ENCODE measurements around the gene NFX1.
A peak's percentile ranks its signal among the peaks of the same experiment; 100 is the strongest.

The NFX1 gene

DNA sequence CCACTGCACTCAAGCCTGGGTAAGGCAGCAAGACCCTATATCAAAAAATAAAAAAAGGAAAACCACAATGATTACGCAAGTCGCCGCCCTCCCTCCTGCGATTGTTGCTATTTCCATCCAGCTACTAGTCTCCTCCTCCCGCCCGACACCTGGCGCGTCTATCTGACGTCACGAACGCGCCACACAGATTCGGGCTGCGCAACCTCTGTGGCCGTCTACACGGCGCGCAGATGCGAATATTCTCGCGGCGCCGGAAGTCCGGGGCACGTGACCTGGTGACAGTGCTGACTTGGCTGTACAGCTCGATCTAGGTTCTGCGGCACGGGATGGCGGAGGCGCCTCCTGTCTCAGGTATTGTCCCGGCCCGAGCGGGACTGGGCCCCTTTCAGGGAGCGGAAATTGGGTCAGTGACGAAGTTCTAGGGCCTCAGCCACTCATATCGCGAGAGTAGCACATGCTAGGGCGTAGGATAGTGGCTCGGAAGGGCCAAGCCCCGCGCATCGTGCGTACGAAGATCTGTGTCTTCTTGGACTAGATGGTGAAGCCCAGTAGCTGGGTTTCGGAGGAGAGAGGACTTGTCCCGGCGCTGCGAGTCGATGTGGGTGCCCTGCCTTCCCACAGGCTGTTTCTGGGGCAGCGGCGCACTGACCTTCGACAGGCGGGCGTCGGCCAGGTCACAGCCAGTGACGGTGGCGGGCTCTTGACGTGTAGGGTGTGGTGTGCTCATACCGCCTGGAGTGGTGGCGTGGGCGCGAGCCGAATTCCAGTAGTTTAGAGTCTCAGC lies at the start of gene NFX1:
TSS of gene NFX1 (plus strand) at position 270 of the 784 bp plus-strand sequence. CDS start at position 327, 57 bp downstream.
- DNase-seq = peak; percentile 98 to 99 (median 99)

DNA sequence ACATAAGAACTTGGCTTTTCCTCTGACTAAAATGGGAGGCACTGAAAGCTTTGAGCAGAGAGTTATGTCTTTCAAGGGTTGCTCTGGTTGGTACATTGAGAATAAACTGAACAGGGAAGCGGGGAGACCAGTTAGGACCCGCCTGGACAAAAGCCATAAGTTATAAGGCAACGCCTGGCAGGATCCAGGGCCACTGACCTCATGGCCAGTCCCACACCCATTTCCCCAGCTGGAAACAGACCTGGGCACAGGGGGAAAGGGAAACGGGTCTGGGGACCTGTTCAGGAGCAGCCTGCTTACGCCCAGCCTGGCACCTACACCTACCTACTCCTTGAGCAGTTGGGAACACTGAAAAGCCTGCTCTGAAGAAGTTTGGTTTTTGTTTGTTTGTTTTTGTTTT lies 49.0 kb upstream of the NFX1 start:
- DNase-seq = no peak

DNA sequence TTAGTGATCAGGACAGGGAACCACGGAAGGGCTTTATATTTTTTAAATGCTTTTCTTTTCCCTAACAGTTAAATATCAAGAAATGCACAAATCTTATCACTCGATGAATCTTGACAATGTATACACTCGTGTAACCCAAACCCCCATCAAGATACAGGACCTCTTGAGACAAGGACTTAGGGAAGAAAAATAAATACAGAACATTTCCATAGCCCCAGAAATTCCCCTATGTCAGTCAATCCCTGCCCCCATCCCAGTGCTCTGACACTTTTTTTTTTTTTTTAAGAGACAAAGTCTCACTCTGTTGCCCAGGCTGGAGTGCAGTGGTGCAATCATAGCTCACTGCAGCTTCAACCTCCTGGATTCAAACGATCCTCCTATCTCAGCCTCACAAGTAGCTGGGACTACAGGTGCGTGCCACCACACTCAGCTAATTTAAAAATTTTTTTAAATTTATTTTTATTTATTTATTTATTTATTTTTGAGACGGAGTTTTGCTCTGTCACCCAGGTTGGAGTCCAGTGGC lies 47.6 kb upstream of the NFX1 start:
- no peak for DNase-seq

DNA sequence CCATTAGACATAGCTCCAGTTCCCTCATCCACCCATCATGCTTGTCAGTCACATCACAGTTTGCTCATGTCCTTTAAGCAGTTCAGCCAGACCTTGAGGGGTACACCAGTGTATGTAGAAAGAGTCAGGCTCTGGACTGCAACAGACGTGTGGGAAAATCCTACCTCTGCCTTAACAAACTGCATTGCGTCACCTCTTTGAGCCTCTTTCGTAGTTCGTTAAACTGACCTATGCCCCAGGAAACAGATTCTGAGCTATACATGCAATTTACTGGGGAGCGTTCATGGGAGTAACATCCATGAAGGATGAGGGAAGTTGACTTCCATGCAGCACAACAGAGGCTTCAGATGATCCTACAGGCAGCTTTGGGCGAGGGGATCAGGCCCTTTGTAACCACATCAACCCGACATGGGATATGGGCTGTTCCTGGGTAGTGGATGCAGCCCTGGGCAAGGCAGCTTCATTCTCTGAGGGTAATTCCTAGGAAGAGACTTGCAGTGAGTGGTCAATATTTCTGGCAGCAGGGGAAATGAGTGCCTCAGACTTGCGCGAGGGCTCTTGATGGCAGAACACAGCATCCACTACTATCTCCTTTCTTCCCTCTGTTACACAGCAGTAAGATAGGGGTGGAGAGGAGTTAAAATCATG lies 46.1 kb upstream of the NFX1 start:
- DNase-seq = peak in 1 of 3 donors; percentile 59

DNA sequence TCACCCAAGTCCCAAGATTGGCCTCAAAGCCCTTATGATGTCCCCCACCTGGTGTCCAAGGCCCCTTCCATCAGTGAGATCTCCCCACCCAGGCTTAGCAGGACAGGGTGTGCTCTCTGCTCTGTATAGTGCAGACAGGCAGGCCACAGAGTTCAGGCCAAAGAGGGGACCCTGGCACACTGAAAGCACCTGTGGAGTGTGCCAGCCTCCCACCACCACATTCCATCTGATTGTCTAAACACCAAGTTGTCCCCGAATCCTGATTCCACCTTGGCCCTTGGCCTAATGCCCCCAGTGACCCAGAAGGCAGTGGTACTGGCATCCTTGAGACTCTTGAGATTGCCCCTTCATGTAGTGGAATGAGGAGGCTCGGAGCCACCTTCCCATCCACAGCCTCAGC lies 45.0 kb upstream of the NFX1 start:
- no peak for DNase-seq

DNA sequence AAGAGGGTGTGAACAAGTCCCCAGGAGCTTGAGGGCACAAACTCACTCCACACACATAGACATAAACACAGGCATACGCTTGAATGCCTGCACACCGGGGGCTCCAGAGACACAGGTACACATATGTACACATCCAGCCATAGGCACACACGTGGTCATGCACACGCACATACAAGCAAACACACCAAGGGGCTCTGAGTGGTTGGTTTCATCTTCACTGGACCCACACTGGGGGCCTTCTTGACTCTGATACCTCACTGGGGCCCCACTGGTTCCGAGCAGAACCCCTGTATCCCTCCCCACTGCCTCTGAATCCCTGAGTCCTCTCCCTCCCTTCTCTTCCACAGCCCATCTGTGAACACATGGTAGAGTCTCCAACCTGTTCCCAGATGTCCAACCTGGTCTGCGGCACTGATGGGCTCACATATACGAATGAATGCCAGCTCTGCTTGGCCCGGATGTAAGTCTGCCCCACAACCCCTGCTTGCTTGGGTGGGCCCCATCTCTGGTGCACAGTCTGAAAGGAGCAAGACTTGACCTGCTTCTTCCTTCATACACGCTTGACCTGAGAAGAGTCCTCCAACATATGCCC lies 44.0 kb upstream of the NFX1 start:
- DNase-seq = no peak

DNA sequence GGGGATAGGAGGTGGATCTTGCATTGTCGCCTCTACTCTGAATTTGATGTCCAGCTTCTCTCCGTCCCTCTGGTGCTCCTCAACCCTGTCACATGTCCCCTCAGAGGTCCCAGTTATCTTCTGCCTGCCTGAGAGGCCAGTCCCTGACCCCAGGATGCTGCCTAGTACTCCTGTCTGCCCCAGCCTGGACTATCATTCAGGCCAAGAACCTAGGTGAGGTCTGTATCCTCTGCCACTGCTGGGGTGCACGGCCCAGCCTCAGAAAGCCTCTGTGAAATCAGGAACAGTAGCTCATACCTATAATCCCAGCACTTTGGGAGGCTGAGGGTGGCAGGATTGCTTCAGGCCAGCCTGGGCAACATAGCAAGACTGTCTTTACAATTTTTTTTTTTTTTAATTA lies 41.7 kb upstream of the NFX1 start:
- DNase-seq = no peak

DNA sequence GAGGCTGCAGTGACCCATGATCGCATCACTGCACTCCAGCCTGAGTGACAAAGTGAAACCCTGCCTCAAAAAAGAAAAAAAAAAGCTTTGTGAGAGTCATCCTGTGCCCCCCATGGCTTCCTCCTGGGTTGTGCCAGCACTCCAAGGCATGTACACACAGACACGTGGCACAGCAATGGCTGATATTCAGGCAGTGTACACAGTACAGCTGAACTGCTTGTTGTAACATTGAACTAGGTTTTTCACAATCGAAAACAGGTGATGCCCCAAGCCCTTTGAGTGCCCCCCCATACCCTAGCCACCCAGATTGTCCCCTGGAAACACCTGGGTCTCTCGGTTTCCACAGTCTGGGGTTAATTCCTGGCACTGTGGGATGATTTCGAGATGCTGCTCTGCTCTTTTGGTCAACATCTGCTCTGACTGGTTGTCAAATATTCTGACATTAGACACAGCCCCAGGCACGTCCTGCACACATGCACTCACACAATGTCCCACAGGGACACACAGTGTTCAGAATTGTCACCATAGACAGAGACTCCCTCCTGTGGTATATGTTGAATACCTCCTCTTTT lies 41.1 kb upstream of the NFX1 start:
- DNase-seq = no peak

DNA sequence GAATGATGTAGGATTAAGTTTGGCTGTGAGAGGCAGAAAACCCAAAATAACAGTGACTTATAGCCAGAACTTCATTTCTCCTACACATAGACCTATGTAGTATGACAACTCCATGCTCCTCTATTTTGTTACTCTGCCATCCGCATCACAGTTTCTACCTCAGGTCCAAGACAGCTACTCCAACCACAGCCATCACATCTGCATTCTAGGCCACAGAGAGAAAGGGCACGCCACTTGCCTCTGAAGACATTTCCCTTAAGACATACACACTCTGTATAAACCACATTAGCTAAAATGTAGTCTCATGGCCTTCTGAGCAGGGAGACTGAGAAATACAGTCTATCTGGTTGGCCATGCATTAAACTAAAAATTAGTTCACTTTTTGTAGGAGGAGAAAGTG lies 40.3 kb upstream of the NFX1 start:
- no peak for DNase-seq

DNA sequence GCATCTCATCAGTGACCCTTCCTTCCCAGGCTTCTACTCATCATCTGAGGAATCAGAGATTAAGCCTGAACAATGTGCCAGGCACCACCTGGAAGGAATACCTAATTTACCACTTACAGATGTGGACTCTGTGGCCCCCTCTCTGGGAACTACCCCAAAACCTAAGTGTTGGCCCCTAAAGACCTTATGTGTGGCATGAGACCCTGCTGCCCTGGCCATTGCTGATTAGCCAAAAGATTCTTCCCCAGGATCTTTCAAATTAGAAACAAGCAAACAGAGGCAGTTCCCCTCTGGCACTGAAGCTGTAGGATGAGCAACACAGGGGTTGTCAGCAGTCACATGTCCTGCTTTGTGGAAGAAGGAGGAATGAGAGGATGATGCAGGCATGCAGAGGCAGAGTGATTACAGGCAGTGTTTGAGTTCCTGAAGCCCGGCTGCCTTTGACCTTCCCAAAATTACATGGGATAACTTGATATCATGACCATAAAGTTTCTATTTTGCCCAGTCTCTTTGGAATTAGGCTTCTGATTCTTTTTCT lies 39.8 kb upstream of the NFX1 start:
- peak; percentile 83 to 86 (median 86) for DNase-seq

DNA sequence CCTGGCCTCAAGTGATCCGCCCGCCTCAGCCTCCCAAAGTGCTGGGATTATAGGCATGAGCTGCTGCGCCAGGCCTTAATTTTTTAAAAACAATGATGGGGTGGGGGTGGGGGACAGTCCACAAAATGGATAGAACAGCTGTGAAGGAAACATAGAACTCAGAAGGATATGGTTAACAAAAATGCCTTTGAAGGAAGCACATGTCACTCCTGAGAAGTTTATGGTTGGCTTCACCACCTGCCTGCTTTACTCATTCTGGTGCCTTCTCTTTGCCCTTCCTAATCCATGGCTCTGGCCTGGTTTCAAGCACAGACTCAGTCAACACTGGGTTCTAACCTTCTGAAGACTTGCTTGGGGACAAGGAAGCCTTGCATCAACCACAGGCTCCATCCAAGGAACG lies 36.1 kb upstream of the NFX1 start:
- no peak for DNase-seq

DNA sequence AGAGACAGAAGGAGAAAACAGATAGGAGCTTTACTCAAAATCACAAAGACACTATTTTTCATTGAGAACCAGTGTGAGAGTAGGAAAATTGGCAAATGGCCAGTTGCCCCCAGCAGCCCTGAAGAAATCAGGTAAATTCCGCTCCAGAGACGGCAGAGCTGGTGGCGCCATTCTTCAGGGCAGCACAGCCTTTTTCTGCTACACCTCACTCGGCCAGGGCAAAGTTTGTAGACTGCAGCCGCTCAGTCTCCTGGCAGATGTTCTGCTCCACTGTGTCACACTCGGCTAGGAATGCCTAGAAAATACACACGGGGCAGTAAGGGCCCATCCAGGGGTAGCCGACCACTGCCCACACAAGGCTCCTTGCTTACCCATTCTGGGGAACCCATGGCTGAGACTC lies 35.3 kb upstream of the NFX1 start:
- no peak for DNase-seq

DNA sequence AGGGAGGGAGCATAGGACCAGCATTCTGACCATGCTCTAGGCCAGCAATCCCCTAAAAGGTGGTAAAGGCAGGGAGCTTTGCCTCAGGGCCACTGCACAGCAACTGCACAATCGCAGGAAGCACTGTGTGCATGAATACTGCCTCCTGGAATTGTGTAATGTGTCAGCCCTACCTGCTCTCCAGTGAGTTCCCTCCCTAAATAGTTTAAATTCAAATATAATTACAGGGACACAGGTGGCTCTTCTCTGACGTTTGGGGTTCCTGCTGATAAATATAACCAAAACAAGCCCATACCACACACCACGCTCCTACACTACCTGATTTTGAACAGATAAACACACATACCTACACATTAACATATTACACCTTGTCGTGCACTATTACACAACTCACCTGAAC lies 34.8 kb upstream of the NFX1 start:
- no peak for DNase-seq

DNA sequence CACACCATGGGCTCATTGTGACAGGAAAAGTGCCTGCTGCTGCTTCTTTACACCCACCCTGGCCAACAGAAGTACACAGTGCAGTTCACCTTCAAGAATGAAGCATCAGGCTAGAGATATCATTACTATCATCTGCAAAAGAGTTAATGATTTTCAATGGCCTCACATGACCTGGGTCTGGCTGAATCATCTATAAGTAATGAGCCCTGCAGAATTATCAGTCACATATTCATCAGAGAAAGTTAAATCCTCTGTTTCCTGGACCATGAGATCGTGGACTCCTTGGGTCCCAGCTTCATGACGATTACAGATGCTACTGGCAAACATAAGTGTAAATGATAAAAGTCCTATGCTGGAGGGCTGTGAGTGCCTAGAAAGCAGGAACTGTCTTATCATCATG lies 34.1 kb upstream of the NFX1 start:
- no peak for DNase-seq

DNA sequence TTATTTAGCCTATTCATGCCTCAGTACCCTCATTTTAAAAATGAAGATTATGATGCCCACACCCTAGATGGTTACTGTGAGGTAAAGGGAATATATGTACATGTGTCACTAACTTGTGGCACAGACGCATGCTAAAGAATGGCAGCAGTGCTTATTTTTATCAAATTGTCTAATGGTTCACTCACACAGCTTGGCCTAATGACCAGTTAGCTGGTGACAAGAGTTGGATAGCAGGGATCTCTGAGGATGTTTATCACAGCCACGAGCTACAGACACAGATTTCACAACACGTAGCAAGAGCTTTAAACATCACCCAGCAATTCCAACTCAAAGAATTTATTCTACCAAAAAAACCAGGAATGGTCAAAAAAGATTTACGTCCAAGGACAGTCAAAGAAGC lies 33.0 kb upstream of the NFX1 start:
- no peak for DNase-seq

DNA sequence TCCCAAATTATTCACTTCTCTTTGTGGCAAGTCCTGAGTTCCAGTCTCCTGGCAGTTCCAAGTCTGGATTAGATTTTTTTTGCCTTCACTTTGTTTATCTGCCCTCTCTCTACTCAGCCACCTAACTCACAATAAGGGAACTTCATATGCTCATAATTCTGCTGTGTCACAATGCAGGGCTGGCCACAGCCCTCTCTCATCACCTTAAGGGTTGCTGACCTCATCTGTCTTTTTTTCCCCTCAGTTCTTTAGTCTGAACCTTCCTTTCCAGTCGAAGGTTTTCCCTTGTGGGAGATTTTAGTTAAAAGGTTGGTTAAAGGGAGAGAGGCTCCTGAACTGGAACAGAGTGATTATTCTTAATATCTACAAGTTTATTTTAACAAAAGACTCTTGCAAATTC lies 29.9 kb upstream of the NFX1 start:
- no peak for DNase-seq

DNA sequence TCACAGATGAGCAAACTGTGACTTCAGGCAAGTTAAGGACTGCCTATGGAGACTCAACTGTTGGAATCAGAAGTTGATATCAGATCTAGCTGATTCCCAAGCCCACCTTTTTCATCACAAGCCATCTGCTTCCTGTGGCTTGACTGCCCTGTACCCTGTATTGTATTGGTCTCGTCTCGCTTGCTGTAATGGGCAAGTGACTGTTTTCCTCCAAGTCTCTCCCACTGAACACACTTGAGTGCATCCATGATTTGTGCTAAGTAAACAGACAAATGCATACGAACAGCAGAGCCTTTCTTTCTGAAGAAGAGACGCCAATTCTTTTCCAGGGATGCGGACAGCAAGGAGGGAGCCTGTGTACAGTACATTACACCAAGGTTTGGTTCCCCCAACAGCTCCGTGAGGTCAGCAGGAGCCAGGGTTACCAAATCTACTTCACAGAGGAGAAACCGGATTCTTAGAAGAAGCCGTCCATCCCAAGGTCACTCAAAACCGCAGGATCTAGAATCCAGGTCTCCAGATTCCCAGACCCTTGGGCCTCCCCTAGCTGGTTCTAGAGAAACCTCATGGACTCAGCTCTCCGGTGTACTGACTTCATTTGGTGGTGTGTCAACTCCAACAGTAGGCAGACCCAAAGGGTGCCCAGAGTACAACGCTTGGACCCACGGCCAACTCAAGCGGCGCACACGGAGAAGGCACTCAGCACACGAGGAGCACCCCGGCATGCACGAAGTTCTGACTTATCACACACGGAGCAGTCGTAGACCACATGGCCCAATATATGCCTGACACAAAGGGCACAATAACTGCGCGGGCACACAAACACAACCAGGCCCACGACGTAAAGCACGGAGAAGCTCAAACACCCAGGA lies 26.9 kb upstream of the NFX1 start:
- DNase-seq = peak in 2 of 3 donors; percentile 36 to 40

DNA sequence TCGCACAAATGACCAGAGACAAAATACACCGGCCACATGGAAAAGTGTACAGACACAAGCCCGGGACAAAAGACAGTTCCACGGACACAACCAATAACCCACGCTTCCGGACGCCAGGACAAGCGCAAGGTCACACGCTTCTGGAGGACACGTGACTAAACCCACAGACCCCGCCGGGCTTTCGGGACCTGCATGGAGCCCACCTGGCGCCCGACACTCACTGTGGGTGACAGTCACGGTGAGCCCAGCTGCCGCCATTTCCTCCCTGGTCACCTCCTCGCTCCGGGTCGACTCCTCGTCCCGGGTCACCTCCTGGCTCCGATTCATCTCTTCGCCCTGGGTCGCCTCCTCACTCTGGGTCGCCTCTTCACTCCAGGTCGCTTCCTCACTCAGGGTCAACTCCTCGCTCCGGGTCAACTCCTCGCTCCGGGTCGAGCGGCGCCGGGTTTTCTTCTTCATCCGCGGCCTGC lies 26.3 kb upstream of the NFX1 start:
- DNase-seq = peak; percentile 52 to 66 (median 57)

DNA sequence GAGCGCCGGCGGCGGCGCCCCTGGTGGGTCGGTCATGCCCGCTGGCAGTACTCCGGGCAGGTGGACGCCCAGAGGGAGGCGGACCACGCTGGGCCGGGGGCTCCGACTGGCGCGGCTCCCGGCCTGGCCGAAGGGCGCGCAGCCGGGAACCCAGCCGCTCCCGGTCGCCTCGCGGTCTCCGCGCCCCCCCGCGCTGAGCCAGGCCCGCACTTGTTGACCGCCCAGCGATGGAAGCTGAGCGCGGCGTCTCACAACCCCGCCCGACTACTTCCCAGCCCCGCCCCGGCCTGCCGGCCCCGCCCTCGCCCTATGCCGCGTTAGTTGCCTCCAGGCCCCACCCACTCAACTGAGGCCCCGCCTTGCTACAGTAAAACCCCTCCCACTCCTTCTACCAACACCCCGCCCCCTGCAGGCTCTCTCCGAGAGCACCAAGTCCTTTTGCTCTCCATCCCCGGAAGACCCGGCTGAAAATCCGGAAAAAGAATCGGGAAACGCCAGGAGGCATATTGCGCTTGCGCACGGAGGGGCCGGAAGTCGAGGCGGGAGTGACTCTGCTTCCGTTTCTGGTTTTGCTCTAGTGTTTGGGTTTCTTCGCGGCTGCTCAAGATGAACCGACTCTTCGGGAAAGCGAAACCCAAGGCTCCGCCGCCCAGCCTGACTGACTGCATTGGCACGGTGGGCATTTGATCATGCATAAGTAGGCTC lies 25.7 kb upstream of the NFX1 start, which contains the start of the genes BAG1 and CHMP5:
TSS of gene BAG1 (minus strand) at position 236 of the 705 bp plus-strand sequence.
TSS of gene CHMP5 (plus strand) at position 577 of the 705 bp plus-strand sequence. CDS start at position 607, 30 bp downstream.
- peak; percentile 100 for DNase-seq

DNA sequence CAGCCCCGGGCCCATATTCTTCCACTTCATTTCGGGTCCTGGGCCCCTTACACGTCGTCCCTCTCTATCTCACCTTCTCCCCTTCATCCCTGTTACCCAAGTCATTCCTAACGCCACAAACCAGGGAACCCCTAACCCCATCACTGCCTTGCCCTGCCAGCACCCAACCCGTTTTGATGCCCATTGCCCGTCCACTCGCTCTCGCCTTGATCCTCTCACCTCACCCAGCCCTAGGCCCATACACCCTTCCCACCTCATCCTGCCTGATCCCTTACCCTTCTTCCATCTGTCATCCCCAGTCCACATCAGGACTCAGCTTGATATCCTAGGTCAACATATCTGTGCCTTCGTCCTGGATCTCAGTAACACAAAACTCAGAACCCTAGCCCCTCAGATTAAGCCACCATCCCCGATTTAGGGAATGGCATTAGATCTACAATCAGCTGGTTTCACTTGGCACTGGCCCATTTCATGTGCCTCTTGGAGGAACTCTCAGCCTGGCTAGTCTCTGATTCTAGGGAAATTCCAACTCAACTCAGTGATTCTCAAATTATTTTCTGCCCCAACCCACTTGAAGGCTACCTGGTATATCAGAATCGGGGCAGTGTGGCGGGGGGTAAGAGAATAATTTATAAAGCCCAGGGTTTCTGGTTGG lies 25.0 kb upstream of the NFX1 start:
- peak; percentile 74 to 86 (median 79) for DNase-seq

All from suppressor macrophage treated with lipopolysaccharide for 1 hour (primary cell).